T-helper 1 cell treated with Interleukin-12 subunit alpha and Interleukin-12 subunit beta and Interleukin-4 antibody, amounts not matched to agents 30 μg/mL and 1 μg/mL, for 36 hours (primary cell): Measurements from ENCODE around the gene WDR4.
"Not testable (repeated sequence)": the region's sequence is repeated elsewhere in the genome, so short reads cannot be mapped to it uniquely, and the experiment has no call there.

ENCODE experiments used
- H3K27ac Mint-ChIP-seq: one replicate; pipeline ENCODE4 v1.8.0; 2021; ENCODE audit warnings: mild to moderate bottlenecking, mixed read lengths
- H3K27me3 Mint-ChIP-seq: one replicate; pipeline ENCODE4 v1.8.0; 2021; ENCODE audit warnings: low read depth, mixed read lengths
- H3K36me3 Mint-ChIP-seq: one replicate; pipeline ENCODE4 v1.8.0; 2021; ENCODE audit warnings: low read depth, mixed read lengths
- H3K4me1 Mint-ChIP-seq: one replicate; pipeline ENCODE4 v1.8.0; 2021; ENCODE audit warnings: low read depth, mixed read lengths
- H3K4me3 Mint-ChIP-seq: one replicate; pipeline ENCODE4 v1.8.0; 2021; ENCODE audit warnings: mild to moderate bottlenecking, moderate library complexity, mixed read lengths
- H3K9me3 Mint-ChIP-seq: one replicate; pipeline ENCODE4 v1.8.0; 2021; ENCODE audit warnings: mixed read lengths

Gene WDR4

DNA sequence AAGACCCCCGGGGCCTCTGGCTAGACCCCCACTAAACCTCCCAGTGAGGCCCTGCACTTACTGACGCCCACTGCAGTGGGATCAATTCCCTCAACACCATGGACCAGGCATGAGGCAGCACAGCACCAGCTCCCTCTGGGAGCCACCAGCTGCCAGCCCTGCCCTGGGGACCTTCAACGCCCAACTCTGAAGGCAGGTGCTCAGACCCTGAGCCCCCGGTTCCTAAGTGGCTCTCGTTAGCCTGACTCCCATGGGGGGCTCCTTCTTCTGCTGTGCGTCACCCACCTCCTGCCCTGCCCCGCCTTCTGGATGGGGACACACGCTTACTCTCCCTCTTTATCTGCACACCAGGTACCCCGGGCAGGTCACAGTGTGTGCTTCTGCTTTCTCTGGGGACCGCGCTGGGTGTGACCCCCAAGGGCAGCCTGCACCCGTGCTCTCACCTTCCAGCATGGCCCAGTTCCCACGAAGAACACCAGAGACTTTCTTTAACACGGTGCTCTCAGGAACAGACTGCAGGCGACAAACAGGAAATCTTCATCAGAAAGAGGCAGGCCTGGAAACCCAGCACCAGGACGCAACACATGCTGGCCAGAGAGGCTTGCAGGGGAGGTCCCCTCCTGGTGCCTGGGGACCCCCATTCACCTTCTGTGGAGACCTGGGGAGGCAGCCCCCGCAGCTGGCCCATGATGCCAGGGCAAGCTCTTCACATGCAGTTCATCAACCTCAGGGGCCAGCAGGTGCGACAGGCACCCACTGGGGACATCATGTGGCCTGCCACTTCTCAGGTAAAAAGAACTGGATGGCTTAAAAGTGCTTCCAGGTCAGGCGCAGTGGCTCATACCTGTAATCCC, 27.3 kb downstream of the WDR4 start:
- no peak overlapping the region for H3K4me3 Mint-ChIP-seq
- peaks cover 31% of the 10 kb centered on the region for H3K36me3 Mint-ChIP-seq

DNA sequence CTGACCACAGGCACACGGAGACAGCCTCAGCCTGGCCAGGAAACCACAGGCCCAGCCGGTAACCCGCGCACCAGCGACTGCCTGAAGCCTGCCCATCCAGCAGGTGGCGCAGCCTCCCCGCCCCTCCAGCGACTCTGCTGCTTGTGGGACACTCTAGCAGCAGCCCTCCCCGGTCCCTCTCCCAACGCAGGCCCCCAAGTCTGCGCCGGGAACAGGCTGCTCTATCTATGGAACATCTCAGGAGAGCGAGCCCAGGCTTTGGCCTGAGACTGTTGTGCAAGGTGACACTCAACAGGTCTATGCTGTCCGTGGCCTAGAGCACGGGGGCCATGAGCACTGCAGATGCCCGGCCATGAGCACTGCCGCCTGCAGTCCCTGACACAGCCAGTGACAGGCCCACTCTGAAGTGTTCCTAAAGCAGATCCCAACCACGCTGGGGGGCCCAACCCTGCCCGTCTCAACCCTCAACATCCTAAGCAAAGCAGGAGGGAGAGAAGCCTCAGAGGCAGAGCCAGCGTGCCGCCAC, 28.4 kb downstream of the WDR4 start:
- Mint-ChIP-seq H3K4me3 (no peak overlapping the region), H3K36me3 (peaks cover 26% of the 10 kb centered on the region), H3K9me3 (no peaks in the 10 kb centered on the region), H3K27ac (no peak overlapping the region), H3K4me1 (peaks cover 4% of the 10 kb centered on the region), H3K27me3 (no peaks in the 10 kb centered on the region)

More for the DNA sequence above, 27.3 kb downstream of the WDR4 start:
- H3K4me1 Mint-ChIP-seq, result peaks cover 4% of the 10 kb centered on the region
- no peaks in the 10 kb centered on the region for H3K9me3 Mint-ChIP-seq
- no peak overlapping the region for H3K27ac Mint-ChIP-seq
- H3K27me3 Mint-ChIP-seq, result no peaks in the 10 kb centered on the region

DNA sequence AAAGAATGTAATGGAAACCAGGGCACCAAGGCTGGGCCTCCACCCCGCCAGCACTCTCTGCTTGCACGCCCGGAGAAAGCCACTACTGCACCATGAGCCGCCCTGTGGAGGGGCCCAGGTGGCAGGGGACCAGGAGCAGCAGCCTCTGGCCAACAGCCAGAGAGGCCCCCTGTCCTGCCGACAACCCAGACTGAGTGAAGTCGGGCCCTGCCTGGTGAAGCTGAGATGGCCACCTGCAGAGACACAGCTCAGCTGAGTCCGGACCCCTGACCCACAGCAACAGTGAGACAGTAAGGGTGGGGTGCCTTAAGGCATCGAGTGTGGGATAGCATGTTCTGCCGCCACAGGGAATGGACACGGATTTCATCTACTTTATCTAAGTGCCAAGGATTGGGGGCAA, 28.9 kb downstream of the WDR4 start:
- Mint-ChIP-seq H3K4me1 (peaks cover 4% of the 10 kb centered on the region), H3K36me3 (peaks cover 28% of the 10 kb centered on the region), H3K9me3 (no peaks in the 10 kb centered on the region), H3K27ac (no peak overlapping the region), H3K4me3 (no peak overlapping the region), H3K27me3 (no peaks in the 10 kb centered on the region)

DNA sequence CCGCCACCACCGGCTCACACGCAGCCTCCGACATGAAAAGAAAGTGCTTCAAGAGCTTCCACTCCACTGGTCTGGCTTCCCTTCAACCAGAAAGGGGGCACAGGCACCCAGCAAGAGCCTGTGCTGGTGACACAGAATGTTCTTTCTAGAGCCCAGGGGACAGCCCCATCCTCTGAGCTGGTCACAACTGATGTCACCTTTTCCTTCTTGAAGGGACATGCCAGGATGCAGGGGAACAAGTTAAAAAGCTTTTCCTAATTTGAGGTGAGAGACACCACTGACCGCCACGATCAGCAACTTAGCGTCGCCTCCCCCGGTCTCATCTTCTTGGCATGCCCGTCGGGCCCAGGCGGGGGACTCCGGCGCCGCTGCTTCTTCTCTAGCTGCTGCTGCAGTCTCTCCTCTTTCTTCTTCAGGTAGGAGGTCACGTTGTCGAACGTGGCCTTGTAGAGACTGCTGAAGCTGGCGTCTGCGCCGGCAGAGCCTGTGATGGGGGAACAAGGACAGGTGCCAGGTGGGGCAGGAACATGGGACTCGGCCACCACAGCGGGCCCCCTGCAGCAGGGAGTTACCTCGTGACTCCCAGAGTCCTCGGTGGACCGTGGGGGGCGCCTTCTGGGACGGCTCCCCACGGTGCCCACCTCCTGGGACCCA, 29.5 kb downstream of the WDR4 start:
- H3K4me3 Mint-ChIP-seq, result no peak overlapping the region

DNA sequence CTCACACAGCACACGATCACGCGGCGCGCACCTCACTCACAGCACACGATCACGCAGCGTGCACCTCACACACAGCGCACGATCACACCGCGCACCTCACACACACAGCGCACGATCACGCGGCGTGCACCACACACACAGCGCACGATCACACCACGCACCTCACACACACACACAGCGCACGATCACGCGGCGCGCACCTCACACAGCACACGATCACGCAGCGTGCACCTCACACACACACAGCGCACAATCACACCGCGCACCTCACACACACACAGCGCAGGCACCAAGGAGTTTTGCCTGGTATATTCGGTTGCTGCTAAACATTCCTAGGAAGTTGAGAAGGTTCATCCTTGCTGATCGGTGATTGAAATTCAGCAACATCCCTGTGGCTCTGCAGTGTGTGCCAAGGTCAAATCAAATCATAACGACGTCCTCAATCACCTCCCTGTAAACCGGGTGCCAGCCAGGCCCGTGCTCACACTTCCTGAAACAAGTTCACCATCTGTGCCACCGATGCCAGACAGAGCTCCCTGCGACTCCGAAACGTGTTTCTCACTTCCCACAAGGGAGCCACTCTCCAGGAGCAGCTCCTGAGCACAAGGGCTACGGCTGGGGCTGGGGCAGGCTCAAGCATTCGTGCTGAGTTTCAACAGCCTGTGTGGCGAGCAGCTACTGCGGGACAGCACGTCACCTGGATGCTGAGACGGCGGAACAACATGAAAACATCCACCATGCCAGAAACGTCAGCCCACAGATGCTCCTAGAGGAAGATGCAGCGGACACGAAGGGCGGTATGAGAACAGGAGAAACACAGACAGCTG, 30.2 kb downstream of the WDR4 start:
- no peaks in the 10 kb centered on the region for H3K9me3 Mint-ChIP-seq
- peaks cover 4% of the 10 kb centered on the region for H3K4me1 Mint-ChIP-seq
- H3K4me3 Mint-ChIP-seq, result no peak overlapping the region
- H3K36me3 Mint-ChIP-seq, result peaks cover 27% of the 10 kb centered on the region
- H3K27ac Mint-ChIP-seq, result no peak overlapping the region
- no peaks in the 10 kb centered on the region for H3K27me3 Mint-ChIP-seq

More for the DNA sequence above, 29.5 kb downstream of the WDR4 start:
- Mint-ChIP-seq H3K27me3 (no peaks in the 10 kb centered on the region), H3K27ac (no peak overlapping the region), H3K36me3 (peaks cover 30% of the 10 kb centered on the region), H3K9me3 (no peaks in the 10 kb centered on the region), H3K4me1 (peaks cover 4% of the 10 kb centered on the region)

DNA sequence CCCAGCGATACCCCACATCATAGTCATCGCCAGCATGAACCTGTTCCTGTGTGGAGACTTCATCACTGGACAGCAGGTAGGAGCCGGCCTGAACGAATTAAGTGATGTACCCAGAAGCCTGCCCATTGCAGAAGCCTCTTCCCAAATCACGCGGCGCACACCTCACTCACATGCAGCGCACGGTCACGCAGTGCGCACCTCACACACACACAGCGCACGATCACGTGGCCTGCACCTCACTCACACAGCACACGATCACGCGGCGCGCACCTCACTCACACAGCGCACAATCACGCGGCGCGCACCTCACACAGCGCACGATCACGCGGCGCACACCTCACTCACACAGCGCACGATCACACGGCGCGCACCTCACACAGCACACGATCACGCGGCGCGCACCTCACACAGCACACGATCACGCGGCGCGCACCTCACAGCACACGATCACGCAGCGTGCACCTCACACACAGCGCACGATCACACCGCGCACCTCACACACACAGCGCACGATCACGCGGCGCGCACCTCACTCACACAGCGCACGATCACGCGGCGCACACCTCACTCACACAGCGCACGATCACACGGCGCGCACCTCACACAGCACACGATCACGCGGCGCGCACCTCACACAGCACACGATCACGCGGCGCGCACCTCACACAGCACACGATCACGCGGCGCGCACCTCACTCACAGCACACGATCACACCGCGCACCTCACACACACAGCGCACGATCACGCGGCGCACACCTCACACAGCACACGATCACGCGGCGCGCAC, 31.0 kb downstream of the WDR4 start:
- H3K4me1 Mint-ChIP-seq, H3K27ac Mint-ChIP-seq, H3K4me3 Mint-ChIP-seq, H3K9me3 Mint-ChIP-seq, H3K27me3 Mint-ChIP-seq: not testable (repeated sequence)
- H3K36me3 Mint-ChIP-seq, result peaks cover 30% of the 10 kb centered on the region

DNA sequence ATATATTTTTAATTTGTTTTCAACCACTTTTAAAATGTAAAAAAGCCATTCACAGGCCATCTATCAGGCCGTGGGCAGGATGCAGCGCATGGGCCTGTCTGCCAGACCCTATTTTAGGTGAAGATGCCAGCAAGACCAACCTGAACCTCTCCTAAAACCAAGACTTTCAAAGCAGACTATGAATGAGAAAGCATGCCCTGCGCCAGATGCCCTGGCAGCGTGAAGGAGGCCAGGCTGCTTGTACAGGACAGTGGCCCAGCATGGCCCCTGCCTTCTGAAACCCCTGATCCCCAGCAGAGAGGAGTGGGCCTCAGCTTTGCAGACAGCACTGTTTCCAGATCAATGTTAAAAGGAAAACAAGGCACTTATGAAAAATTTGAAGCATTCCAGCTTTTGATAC, 31.6 kb downstream of the WDR4 start:
- no peak overlapping the region for H3K27ac Mint-ChIP-seq
- no peak overlapping the region for H3K4me3 Mint-ChIP-seq
- H3K9me3 Mint-ChIP-seq, result no peaks in the 10 kb centered on the region
- H3K36me3 Mint-ChIP-seq, result peaks cover 28% of the 10 kb centered on the region
- H3K27me3 Mint-ChIP-seq, result no peaks in the 10 kb centered on the region
- H3K4me1 Mint-ChIP-seq, result peaks cover 4% of the 10 kb centered on the region

DNA sequence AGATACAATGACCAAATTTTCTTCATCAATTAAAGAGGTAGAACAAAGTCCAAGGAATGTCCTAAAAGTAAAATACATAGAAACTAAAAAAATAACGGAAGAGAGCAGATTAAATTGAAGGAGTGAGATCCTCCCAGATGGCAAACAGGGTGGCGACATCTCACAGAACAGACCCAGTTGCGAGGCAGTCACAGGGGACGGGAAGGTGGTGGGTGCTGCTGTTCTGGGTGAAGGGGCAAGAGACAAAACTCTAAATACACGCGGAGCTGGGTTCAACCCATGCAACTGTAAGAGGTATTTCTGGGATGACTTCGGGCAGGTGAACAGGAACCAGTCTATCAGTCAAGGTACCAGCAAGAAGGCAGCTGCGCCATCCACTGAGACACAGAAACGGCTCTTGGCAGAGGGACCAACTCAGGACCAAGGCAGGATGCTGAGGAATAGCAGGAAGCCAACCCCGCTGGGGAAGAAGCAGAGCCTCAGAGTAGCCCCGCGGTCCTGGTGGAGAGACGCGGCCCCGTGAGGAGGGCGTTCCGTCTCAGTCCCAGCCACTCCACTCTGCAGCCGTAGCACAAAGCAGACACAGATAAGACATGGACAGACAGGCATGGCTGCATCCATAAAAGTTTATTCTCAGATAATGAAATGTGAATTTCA, 32.2 kb downstream of the WDR4 start:
- Mint-ChIP-seq H3K4me3 (no peak overlapping the region), H3K4me1 (peaks cover 4% of the 10 kb centered on the region), H3K9me3 (no peaks in the 10 kb centered on the region), H3K36me3 (peaks cover 28% of the 10 kb centered on the region), H3K27ac (no peak overlapping the region), H3K27me3 (no peaks in the 10 kb centered on the region)

DNA sequence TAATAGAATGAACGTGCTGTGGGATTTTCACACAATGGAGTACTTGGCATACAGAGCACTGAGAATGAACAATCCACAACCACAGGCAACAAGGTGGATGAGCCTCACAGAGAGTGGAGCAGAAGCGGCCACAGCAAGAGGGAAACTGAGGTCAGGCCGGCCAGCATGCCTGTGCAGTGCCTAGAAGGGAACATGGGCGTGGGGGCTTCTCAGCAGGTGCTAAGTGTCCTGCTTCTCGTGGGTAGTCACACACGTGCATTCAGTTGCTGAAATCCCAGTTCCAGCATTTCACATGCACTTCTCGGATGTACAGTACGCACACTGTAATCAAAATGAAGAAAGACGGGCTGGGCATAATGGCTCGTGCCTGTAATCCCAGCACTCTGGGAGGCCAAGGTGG, 33.1 kb downstream of the WDR4 start:
- Mint-ChIP-seq H3K27ac (no peak overlapping the region), H3K36me3 (peaks cover 24% of the 10 kb centered on the region), H3K4me3 (no peak overlapping the region), H3K9me3 (no peaks in the 10 kb centered on the region), H3K4me1 (peaks cover 4% of the 10 kb centered on the region), H3K27me3 (no peaks in the 10 kb centered on the region)

DNA sequence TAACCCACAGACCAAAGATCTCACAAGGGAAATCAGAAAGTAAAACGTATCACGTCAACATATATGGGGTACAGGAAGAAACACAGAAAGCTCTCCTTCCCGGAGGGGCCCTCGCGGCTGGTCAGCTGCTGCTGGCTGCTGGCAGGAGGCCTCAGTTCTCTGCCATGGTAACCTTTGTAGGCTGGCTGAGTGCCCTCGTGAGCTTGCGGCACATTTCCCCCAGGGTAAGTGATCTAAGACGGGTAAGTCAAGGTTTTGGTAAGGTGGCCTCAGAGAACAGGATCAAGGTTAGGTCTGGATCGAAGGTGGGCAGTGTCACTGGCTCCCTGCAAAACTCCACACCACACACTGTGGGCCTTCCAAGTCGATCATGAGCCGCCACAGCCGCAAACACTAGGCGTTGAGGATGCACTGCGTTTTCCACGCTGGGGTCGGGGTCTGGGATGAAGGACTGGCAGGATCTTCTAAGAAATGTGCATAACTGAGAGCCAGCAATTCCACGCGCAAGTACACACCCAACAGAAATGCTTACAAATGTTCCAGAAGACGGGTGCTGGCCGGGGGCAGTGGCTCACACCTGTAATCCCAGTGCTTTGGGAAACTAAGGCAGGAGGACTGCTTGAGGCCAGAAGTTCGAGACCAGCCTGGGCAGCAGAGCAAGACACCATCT, 33.9 kb downstream of the WDR4 start:
- peaks cover 4% of the 10 kb centered on the region for H3K4me1 Mint-ChIP-seq
- H3K27ac Mint-ChIP-seq, result no peak overlapping the region
- no peaks in the 10 kb centered on the region for H3K27me3 Mint-ChIP-seq
- H3K4me3 Mint-ChIP-seq, result no peak overlapping the region
- H3K36me3 Mint-ChIP-seq, result peaks cover 24% of the 10 kb centered on the region
- no peaks in the 10 kb centered on the region for H3K9me3 Mint-ChIP-seq

DNA sequence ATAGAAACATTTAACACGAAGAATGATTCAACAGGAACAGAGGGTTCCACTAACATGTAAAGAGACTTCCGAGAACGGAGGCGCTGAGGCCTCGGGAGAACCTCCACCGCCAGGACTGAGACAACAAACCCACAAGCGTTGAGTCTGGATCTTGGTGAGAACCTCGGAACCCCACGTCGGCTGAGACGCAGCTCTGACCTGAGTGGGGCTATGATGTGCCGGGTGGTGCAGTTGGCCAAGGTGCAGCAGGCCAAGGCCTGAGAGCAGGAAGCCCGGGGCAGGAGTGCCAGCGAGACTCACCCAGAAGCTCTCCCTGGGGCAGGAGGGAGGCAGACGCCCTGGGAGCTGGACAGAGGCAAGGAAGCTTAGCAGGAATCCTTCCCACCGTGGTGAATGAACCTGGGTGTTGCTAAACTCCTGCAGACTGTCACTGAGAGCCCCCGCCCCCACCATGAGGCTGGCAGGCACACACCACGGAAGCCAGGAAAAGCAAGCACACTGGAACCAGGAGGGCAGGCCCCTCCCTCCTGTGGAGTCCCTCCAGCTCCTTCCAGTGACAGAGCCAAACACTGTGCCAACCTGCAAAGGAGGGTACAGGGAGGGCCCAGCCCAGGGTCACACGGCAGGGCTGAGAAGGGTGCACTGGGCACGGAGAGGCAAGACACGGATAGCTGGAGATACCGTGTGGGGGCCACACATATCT, 34.8 kb downstream of the WDR4 start:
- Mint-ChIP-seq H3K9me3 (no peaks in the 10 kb centered on the region), H3K4me1 (peaks cover 4% of the 10 kb centered on the region), H3K27ac (no peak overlapping the region), H3K4me3 (no peak overlapping the region), H3K36me3 (peaks cover 23% of the 10 kb centered on the region), H3K27me3 (no peaks in the 10 kb centered on the region)

DNA sequence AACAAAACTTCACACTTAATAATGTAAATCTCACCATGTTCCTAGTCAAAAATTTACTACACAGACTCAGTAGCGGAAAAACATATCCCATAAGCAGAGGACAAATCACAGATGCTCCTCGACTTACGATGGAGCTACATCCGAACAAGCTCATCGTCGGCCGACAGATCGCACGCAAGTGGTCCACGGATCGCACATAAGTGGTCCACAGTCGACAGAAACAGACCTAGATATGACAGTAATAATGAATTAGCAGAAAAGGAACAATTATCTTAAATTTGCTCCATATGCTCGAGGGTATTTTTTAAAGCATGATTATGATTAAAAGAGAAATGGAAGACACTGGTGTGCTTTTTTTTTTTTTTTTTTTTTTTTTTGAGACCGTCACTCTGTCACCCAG, 36.3 kb downstream of the WDR4 start:
- Mint-ChIP-seq H3K36me3 (peaks cover 15% of the 10 kb centered on the region), H3K9me3 (no peaks in the 10 kb centered on the region), H3K27ac (no peak overlapping the region), H3K27me3 (no peaks in the 10 kb centered on the region), H3K4me1 (no peaks in the 10 kb centered on the region), H3K4me3 (no peak overlapping the region)
